K562 (cell line): ENCODE results near the gene HSPB2. TPM values are rescaled to one million over a fixed set of nuclear protein-coding genes. Genes with fewer than 3 reads are reported as not detected.

ENCODE experiments used
- ATAC-seq: fragments of 200-7000 bp; cut with Tn5 transposase; 3 replicates; pipeline ENCODE4 v1.9.1; 2020; ENCODE audit warnings: moderate library complexity
- BruUV-seq: library from RNA; stranded (reverse); fragments of 400-500 nt; replicated peaks from 2 replicates; lab custom pipeline; 2021; lab: Mats Ljungman, UMichigan
- CTCF ChIA-PET: fragments of 300-600 bp; formaldehyde crosslinking; extraction: SDS; loops from one replicate; lab custom pipeline; 2021; ENCODE audit warnings: low intra/inter-chr PET ratio; lab: Yijun Ruan, JAX
- POLR2A ChIA-PET: fragments of 300-600, 350-650 bp; sonication (Branson Sonifier 250); formaldehyde crosslinking; extraction: SDS; loops from one replicate; lab custom pipeline; 2021; ENCODE audit warnings: antibody characterized with exemption, inconsistent platforms; lab: Yijun Ruan, JAX
- DNase-seq, 4 experiments: peaks; one replicate each; pipeline versions ENCODE4 v3.0.0 to v3.0.0-alpha.2; 2011 to 2018; ENCODE audit warnings: low spot score in 3 of 4, mixed read lengths in 3 of 4; ENCODE audit errors: extremely low read depth in 1 of 4
- FAIRE-seq: peaks from 2 replicates; lab custom pipeline; 2011; peaks lifted over from hg19 to GRCh38; lab: Jason Lieb, UNC
- H2AFZ ChIP-seq: 2 replicates; pipeline ENCODE4 v1.6.0; 2011; ENCODE audit warnings: low read depth, low read length, control low read depth, inconsistent platforms
- H3K27ac ChIP-seq: fragments of 200-600 bp; 3 replicates; pipeline ENCODE4 v1.8.0; 2011; ENCODE audit warnings: low read depth, mild to moderate bottlenecking, control low read depth, inconsistent platforms, low read length, moderate library complexity, mixed read lengths; ENCODE audit errors: extremely low read depth
- H3K27me3 ChIP-seq, 2 experiments: fragments of 300-600 bp in 1 of 2; 2 replicates in 1 of 2; 3 replicates in 1 of 2; pipeline versions ENCODE4 v1.6.0 to v1.8.0; 2011; ENCODE audit warnings: inconsistent platforms in 2 of 2, low read length in 2 of 2, mild to moderate bottlenecking in 1 of 2, mixed read lengths in 1 of 2, moderate library complexity in 1 of 2; ENCODE audit not compliant: control insufficient read depth in 2 of 2, insufficient read depth in 2 of 2
- H3K36me3 ChIP-seq: fragments of 300-600 bp; 3 replicates; pipeline ENCODE4 v1.8.0; 2011; ENCODE audit warnings: mild to moderate bottlenecking, low read length, inconsistent platforms; ENCODE audit not compliant: control insufficient read depth, insufficient read depth
- H3K4me1 ChIP-seq, 2 experiments: fragments of 200-600 bp in 1 of 2; replicated peaks in 1 of 2; 2 replicates in 1 of 2; 3 replicates in 1 of 2; pipeline versions ENCODE4 v1.5.1 to v1.8.0; 2011; ENCODE audit warnings: inconsistent platforms in 2 of 2, low read length in 2 of 2, mild to moderate bottlenecking in 1 of 2, mixed read lengths in 1 of 2, moderate library complexity in 1 of 2; ENCODE audit not compliant: control insufficient read depth in 2 of 2, insufficient read depth in 2 of 2
- H3K4me2 ChIP-seq: 2 replicates; pipeline ENCODE4 v1.6.1; 2011; ENCODE audit warnings: low read length, control low read depth, inconsistent platforms, mixed read lengths; ENCODE audit not compliant: insufficient read depth
- H3K4me3 ChIP-seq: fragments of 200-600 bp; sonication (generic), shearing (Covaris generic); 2 replicates; pipeline ENCODE4 v1.5.1; 2016; ENCODE audit warnings: control low read depth, inconsistent platforms
- H3K79me2 ChIP-seq: fragments of 200-600 bp; 3 replicates; pipeline ENCODE4 v1.8.0; 2011; ENCODE audit warnings: low read length, inconsistent platforms; ENCODE audit not compliant: control insufficient read depth, insufficient read depth
- H3K9ac ChIP-seq, 2 experiments: 2 replicates each; pipeline versions ENCODE4 v1.6.0 to v1.6.1; 2011; ENCODE audit warnings: low read depth in 2 of 2, low read length in 2 of 2, control low read depth in 1 of 2, inconsistent platforms in 1 of 2, mild to moderate bottlenecking in 1 of 2, mixed read lengths in 1 of 2; ENCODE audit not compliant: insufficient read depth in 1 of 2
- H3K9me1 ChIP-seq: one replicate; pipeline ENCODE4 v1.6.0; 2011; ENCODE audit warnings: inconsistent platforms, mild to moderate bottlenecking, low read length, moderate library complexity; ENCODE audit not compliant: control insufficient read depth, insufficient read depth
- H3K9me3 ChIP-seq: replicated peaks from 2 replicates; pipeline ENCODE4 v1.5.1; 2011; ENCODE audit warnings: low read depth, low read length, inconsistent platforms; ENCODE audit not compliant: control insufficient read depth, insufficient read depth
- H4K20me1 ChIP-seq: replicated peaks from 2 replicates; pipeline ENCODE4 v1.6.1; 2011; ENCODE audit warnings: low read length, inconsistent platforms, mixed read lengths; ENCODE audit not compliant: control insufficient read depth, insufficient read depth
- CCAR2 ChIP-seq: fragments of 200-400 bp; formaldehyde crosslinking; IDR thresholded peaks from 2 replicates; pipeline ENCODE4 v1.6.1; 2017; ENCODE audit warnings: mild to moderate bottlenecking, low read depth, low read length
- HOXB6 ChIP-seq: fragments of 250-450 bp; sonication (Bioruptor Pico); IDR thresholded peaks from 2 replicates; pipeline ENCODE4 v1.5.1; 2022; ENCODE audit warnings: mild to moderate bottlenecking, borderline replicate concordance
- KLF1 ChIP-seq: fragments of 450-650 bp; IDR thresholded peaks from 2 replicates; pipeline ENCODE4 v1.6.1; 2016; ENCODE audit warnings: missing genetic modification characterization, missing compliant biosample characterization
- MECOM ChIP-seq: fragments of 250-450 bp; sonication (Bioruptor Pico); IDR thresholded peaks from 2 replicates; pipeline ENCODE4 v1.8.0; 2022; ENCODE audit warnings: inconsistent platforms
- SNIP1 ChIP-seq: fragments of 450-650 bp; IDR thresholded peaks from 2 replicates; pipeline ENCODE4 v1.7.1; 2017; ENCODE audit warnings: low read depth, mild to moderate bottlenecking
- SRSF7 ChIP-seq: fragments of 200-400 bp; formaldehyde crosslinking; optimal IDR thresholded peaks from 2 replicates; pipeline ENCODE3; 2017; ENCODE audit warnings: mild to moderate bottlenecking, low read depth, low read length
- STAG1 ChIP-seq: sonication (generic); formaldehyde crosslinking; IDR thresholded peaks from 2 replicates; pipeline ENCODE4 v1.5.0; 2020; ENCODE audit warnings: missing genetic modification reagents, borderline replicate concordance
- TFE3 ChIP-seq: fragments of 450-650 bp; formaldehyde crosslinking; IDR thresholded peaks from 2 replicates; pipeline ENCODE4 v1.4.0; 2020; ENCODE audit warnings: mild to moderate bottlenecking, mixed read lengths
- ZNF263 ChIP-seq: sonication (generic); formaldehyde crosslinking; IDR thresholded peaks from 2 replicates; pipeline ENCODE4 v1.8.0; 2022; ENCODE audit warnings: mild to moderate bottlenecking, missing genetic modification reagents, borderline replicate concordance
- ZNF79 ChIP-seq: fragments of 250-450 bp; sonication (Bioruptor Pico); IDR thresholded peaks from 2 replicates; pipeline ENCODE4 v1.4.0; 2020; ENCODE audit warnings: low read depth, mild to moderate bottlenecking, moderate library complexity
- WGBS: fragments of 100-300 bp; shearing (Covaris generic); methylation state at CpG from one replicate; pipeline ENCODE4 v1.1.6; 2016; ENCODE audit warnings: low coverage, mixed read lengths; ENCODE audit not compliant: insufficient coverage; ENCODE audit errors: missing lambda C conversion rate; 5-methylcytosine and 5-hydroxymethylcytosine counted together
- in situ Hi-C: fragments of 300-500 bp; cut with MboI; formaldehyde crosslinking; loops from 4 replicates; pipeline ENCODE4 v1.15.0; 2018; ENCODE audit warnings: inconsistent platforms, mixed read lengths
- intact Hi-C: fragments of 100-400 bp; cut with micrococcal nuclease; formaldehyde crosslinking; loops from 2 replicates; pipeline ENCODE4 v1.14.2; 2022
- polyA plus RNA-seq, 8 experiments: library from polyadenylated mRNA; depleted of rRNA in 4 of 8; stranded (reverse) in 5 of 8; unstranded in 3 of 8; fragments of >200 nt; fragmentation: Nextera tagmentation in 2 of 8; fragmentation: Illumina TruSeq in 1 of 8; extraction: Ambion mirVana in 2 of 8; extraction: Trizol in 1 of 8; gene quantifications; 2 replicates each; pipeline versions ENCODE4 v1.2.1 to v1.2.3, GENCODE V29; 2011 to 2014; ENCODE audit warnings: inconsistent platforms in 1 of 8, missing spikeins in 1 of 8
- total RNA-seq, 7 experiments: library from RNA; depleted of rRNA in 6 of 7; stranded (reverse); fragments of >200 nt in 6 of 7; fragmentation: Illumina TruSeq in 2 of 7; extraction: Trizol in 2 of 7; gene quantifications; 2 replicates each; pipeline versions ENCODE4 v1.2.1 to v1.2.3, GENCODE V29; 2011 to 2021; ENCODE audit warnings: low replicate concordance in 1 of 7

Gene HSPB2
- total and polyA plus RNA-seq, 9 of the 15 experiments (the other 6 are each of a cell fraction or from before 2014, with no cell fraction given): 0.06 to 0.35 (median 0.11) TPM; not detected in 5

DNA sequence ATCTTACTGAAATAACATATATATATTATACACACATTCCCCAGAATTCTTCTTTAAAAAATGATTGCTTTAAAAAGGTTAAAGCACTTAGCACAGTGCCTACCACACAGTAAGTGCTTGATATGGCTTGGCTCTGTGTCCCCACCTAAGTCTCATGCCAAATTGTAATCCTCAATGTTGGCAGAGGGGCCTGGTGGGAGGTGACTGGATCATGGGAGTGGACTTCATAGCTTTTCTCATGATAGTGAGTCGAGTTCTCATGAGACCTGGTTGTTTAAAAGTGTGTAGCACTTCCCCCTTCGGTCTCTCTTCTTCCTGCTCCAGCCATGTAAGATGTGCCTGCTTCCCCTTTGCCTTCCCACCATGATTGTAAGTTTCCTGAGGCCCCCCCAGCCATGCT lies 7.1 kb upstream of the HSPB2 start:
- H3K9ac ChIP-seq: no peak overlapping the region
- no peaks in the 10 kb centered on the region for H4K20me1 ChIP-seq
- 47% methylated on average over 2 of the region's 2 CpGs for WGBS
- no peak overlapping the region for H3K4me3 ChIP-seq
- in situ Hi-C loops (no loop called here), intact Hi-C loops (no loop called here)
- H3K4me2 ChIP-seq: no peak overlapping the region
- H3K79me2 ChIP-seq: no peaks in the 10 kb centered on the region
- TF ChIP-seq TFE3 (CRISPR knock-in tag) (no peak), KLF1 (tag) (no peak), ZNF263 (no peak), SRSF7 (no peak), CCAR2 (no peak), STAG1 (CRISPR knock-in tag) (no peak), SNIP1 (no peak), HOXB6 (no peak), ZNF79 (CRISPR knock-in tag) (no peak), MECOM (CRISPR knock-in tag) (no peak)
- peaks cover 5% of the 10 kb centered on the region; the same call in 1 of the 2 replicates for H3K9me3 ChIP-seq
- DNase-seq (no peak), ATAC-seq (no peak), FAIRE-seq (no peak)
- H2AFZ ChIP-seq: no peak overlapping the region
- no peak overlapping the region for H3K27ac ChIP-seq
- no TSS peak for BruUV-seq
- H3K9me1 ChIP-seq: no peaks in the 10 kb centered on the region
- CTCF ChIA-PET: no interaction called here
- POLR2A ChIA-PET: no interaction called here
- H3K27me3 ChIP-seq: no peaks in the 10 kb centered on the region
- H3K36me3 ChIP-seq: no peaks in the 10 kb centered on the region
- peaks cover 7 to 15% of the 10 kb centered on the region in 2 experiments; a peak in 4 of 5 replicates for H3K4me1 ChIP-seq
